ENCODE results near the gene RCSD1. TPM values are rescaled to one million over a fixed set of nuclear protein-coding genes. Genes with fewer than 3 reads are reported as not detected.

RCSD1 gene
- total RNA-seq, 4 donors from 2014 or later: 16.8 to 19.0 (median 18.5) TPM

GRCh38 chr1:167697667-167698141, 67.7 kb downstream of the RCSD1 start:
- intact Hi-C loops (cut with DNase I): loop anchor here (10.0 kb wide), 1 partner anchor 413 kb away; no protein-coding TSS in a partner anchor
- Histone ChIP-seq H3K4me1 (peaks cover 0 to 19% (median 8%) of the 10 kb centered on the region in 4 donors), H3K9me3 (no peaks in the 10 kb centered on the region), H3K4me3 (no peak overlapping the region), H3K27ac (replicated peaks in 1 of 4) (no peak overlapping the region), H3K36me3 (peaks cover 0 to 74% (median 38%) of the 10 kb centered on the region in 4 donors), H3K27me3 (no peaks in the 10 kb centered on the region)
- DNase-seq (ENCODE audit: extremely low spot score): no peak
- WGBS: 60% methylated on average over 14 of the region's 14 CpGs
- TF ChIP-seq POLR2AphosphoS5 (IDR thresholded peaks at IDR 0.05): no peak
- TF ChIP-seq EP300 (IDR thresholded peaks at IDR 0.05): no peak
- TF ChIP-seq CTCF (IDR thresholded peaks at IDR 0.05): no peak
- TF ChIP-seq POLR2A (IDR thresholded peaks at IDR 0.05; ENCODE audit: low read depth): no peak

GRCh38 chr1:167698313-167698712, 68.3 kb downstream of the RCSD1 start:
- intact Hi-C loops (cut with DNase I): loop anchor here (10.0 kb wide), 1 partner anchor 414 kb away; no protein-coding TSS in a partner anchor
- WGBS: 95% methylated on average over 3 of the region's 4 CpGs
- no peak for DNase-seq (ENCODE audit: extremely low spot score)
- peaks cover 0 to 19% (median 8%) of the 10 kb centered on the region in 4 donors for H3K4me1 ChIP-seq
- H3K36me3 ChIP-seq: peaks cover 0 to 74% (median 40%) of the 10 kb centered on the region in 4 donors
- H3K27me3 ChIP-seq: no peaks in the 10 kb centered on the region
- H3K4me3 ChIP-seq: no peak overlapping the region
- TF ChIP-seq POLR2AphosphoS5 (IDR thresholded peaks at IDR 0.05) (no peak), EP300 (IDR thresholded peaks at IDR 0.05) (no peak), POLR2A (IDR thresholded peaks at IDR 0.05; ENCODE audit: low read depth) (no peak)
- H3K9me3 ChIP-seq: no peaks in the 10 kb centered on the region
- H3K27ac ChIP-seq (replicated peaks in 1 of 4): no peak overlapping the region

GRCh38 chr1:167701510-167701909, 71.5 kb downstream of the RCSD1 start:
- Histone ChIP-seq H3K27ac (replicated peaks in 1 of 4) (no peak overlapping the region), H3K4me1 (peaks cover 0 to 19% (median 3%) of the 10 kb centered on the region in 4 donors), H3K9me3 (no peaks in the 10 kb centered on the region), H3K4me3 (no peak overlapping the region), H3K27me3 (no peaks in the 10 kb centered on the region), H3K36me3 (peaks cover 0 to 69% (median 38%) of the 10 kb centered on the region in 4 donors)
- intact Hi-C loops (cut with DNase I): no loop called here
- WGBS: 100% methylated on average over 1 of the region's 1 CpG
- no peak for TF ChIP-seq POLR2A (IDR thresholded peaks at IDR 0.05; ENCODE audit: low read depth)
- no peak for TF ChIP-seq EP300 (IDR thresholded peaks at IDR 0.05)
- no peak for TF ChIP-seq CTCF (IDR thresholded peaks at IDR 0.05)
- TF ChIP-seq POLR2AphosphoS5 (IDR thresholded peaks at IDR 0.05): no peak
- no peak for DNase-seq (ENCODE audit: extremely low spot score)

GRCh38 chr1:167703557-167703956, 73.5 kb downstream of the RCSD1 start:
- intact Hi-C loops (cut with DNase I): no loop called here
- TF ChIP-seq EP300 (IDR thresholded peaks at IDR 0.05) (no peak), CTCF (IDR thresholded peaks at IDR 0.05) (no peak), POLR2AphosphoS5 (IDR thresholded peaks at IDR 0.05) (no peak), POLR2A (IDR thresholded peaks at IDR 0.05; ENCODE audit: low read depth) (no peak)

DNA sequence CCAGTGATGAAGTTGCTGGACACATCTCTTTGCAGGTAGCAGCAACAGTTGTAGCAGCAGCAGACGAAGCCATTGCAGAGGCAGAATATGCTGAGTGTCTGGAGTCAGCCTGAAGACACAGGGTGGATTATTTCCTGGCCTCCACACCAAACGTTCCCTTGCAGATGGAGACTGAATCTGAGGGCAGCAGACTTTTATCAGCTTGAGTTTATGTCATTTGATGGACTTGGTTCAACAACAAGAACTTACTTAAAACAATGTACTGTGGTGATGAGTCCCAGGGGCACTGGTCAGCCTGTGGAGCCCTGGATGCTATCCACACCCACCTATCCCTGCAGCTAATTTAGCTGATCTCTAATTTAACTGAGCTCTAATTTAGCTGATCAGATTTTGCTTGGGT, 74.7 kb downstream of the RCSD1 start:
- Histone ChIP-seq H3K36me3 (peaks cover 0 to 40% (median 12%) of the 10 kb centered on the region in 4 donors), H3K27ac (replicated peaks in 1 of 4) (no peak overlapping the region), H3K9me3 (no peaks in the 10 kb centered on the region), H3K4me1 (no peaks in the 10 kb centered on the region), H3K27me3 (no peaks in the 10 kb centered on the region), H3K4me3 (no peak overlapping the region)
- no peak for DNase-seq (ENCODE audit: extremely low spot score)
- intact Hi-C loops (cut with DNase I): no loop called here
- TF ChIP-seq POLR2AphosphoS5 (IDR thresholded peaks at IDR 0.05) (no peak), POLR2A (IDR thresholded peaks at IDR 0.05; ENCODE audit: low read depth) (no peak), CTCF (IDR thresholded peaks at IDR 0.05) (no peak), EP300 (IDR thresholded peaks at IDR 0.05) (no peak)
- WGBS: 50% methylated on average over 2 of the region's 2 CpGs

More at GRCh38 chr1:167703557-167703956, 73.5 kb downstream of the RCSD1 start:
- Histone ChIP-seq H3K27ac (replicated peaks in 1 of 4) (no peak overlapping the region), H3K9me3 (no peaks in the 10 kb centered on the region), H3K4me3 (no peak overlapping the region), H3K4me1 (peaks cover 0 to under 1% (median 0%) of the 10 kb centered on the region in 4 donors), H3K36me3 (peaks cover 0 to 50% (median 18%) of the 10 kb centered on the region in 4 donors), H3K27me3 (no peaks in the 10 kb centered on the region)
- DNase-seq (ENCODE audit: extremely low spot score): no peak
- 93% methylated on average over 1 of the region's 1 CpG for WGBS
